ENCODE results near the gene SCAMP4. TPM values are rescaled to one million over a fixed set of nuclear protein-coding genes. Genes with fewer than 3 reads are reported as not detected.

Gene SCAMP4
- polyA plus RNA-seq, 1 of the 3 experiments (the other 2 are of a cell fraction): 30.0 TPM

DNA sequence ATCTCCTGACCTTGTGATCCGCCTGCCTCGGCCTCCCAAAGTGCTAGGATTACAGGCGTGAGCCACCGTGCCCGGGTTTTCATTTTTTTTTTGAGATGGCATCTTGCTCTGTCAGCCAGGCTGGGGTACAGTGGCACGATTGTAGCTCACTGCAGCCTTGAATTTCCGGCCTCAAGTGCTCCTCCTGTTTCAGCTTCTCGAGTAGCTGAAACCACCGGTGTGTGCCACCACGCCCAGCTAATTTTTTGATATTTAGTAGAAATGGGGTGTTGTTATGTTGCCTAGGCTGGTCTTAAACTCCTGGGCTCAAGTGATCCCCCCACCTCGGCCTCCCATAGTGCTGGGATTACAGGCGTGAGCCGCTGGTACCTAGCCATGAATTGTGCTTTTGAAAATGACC is 5.9 kb downstream of the SCAMP4 start (continued):
- TF ChIP-seq IRF3 (IDR thresholded peaks at IDR 0.05; ENCODE audit: low read depth, low read length): no peak
- TF ChIP-seq FOXM1 (IDR thresholded peaks at IDR 0.05; ENCODE audit: low read depth): no peak
- TF ChIP-seq FOSL2 (IDR thresholded peaks at IDR 0.05; ENCODE audit: borderline replicate concordance, low read depth): no peak

GRCh38 chr19:1911995-1912394 is 6.8 kb downstream of the SCAMP4 start:
- no peaks in the 10 kb centered on the region for H3K27me3 ChIP-seq (ENCODE audit: insufficient read depth)
- CTCF ChIA-PET: interaction anchor here (1.3 to 4.2 kb wide), 2 partner anchors 17 to 47 kb away, joined by 4 to 30 read pairs; no protein-coding TSS in a partner anchor
- no peaks in the 10 kb centered on the region for H3K9me3 ChIP-seq
- no peak overlapping the region for H2AFZ ChIP-seq (ENCODE audit: low read depth)
- H3K9ac ChIP-seq: no peak overlapping the region
- H3K4me2 ChIP-seq: no peak overlapping the region
- H3K36me3 ChIP-seq (replicated peaks in 1 of 2; ENCODE audit: control insufficient read depth in 1 of 2, insufficient read depth in 2 of 2, low read length in 1 of 2): peaks cover 0 to 24% of the 10 kb centered on the region in 2 experiments
- H3K4me3 ChIP-seq (ENCODE audit: low read depth in 2 of 2, low read length in 1 of 2): no peak overlapping the region
- H3K4me1 ChIP-seq (ENCODE audit: control insufficient read depth in 1 of 2, insufficient read depth in 2 of 2, low read depth in 1 of 2, low read length in 1 of 2): peaks cover 0 to 11% of the 10 kb centered on the region in 2 experiments; a peak in 1 of 4 replicates
- H3K27ac ChIP-seq (ENCODE audit: low read depth in 2 of 2, low read length in 1 of 2): no peak overlapping the region
- peaks cover 51% of the 10 kb centered on the region for H4K20me1 ChIP-seq (ENCODE audit: insufficient read depth)
- no peak for DNase-seq
- TF ChIP-seq, protein P1, sequence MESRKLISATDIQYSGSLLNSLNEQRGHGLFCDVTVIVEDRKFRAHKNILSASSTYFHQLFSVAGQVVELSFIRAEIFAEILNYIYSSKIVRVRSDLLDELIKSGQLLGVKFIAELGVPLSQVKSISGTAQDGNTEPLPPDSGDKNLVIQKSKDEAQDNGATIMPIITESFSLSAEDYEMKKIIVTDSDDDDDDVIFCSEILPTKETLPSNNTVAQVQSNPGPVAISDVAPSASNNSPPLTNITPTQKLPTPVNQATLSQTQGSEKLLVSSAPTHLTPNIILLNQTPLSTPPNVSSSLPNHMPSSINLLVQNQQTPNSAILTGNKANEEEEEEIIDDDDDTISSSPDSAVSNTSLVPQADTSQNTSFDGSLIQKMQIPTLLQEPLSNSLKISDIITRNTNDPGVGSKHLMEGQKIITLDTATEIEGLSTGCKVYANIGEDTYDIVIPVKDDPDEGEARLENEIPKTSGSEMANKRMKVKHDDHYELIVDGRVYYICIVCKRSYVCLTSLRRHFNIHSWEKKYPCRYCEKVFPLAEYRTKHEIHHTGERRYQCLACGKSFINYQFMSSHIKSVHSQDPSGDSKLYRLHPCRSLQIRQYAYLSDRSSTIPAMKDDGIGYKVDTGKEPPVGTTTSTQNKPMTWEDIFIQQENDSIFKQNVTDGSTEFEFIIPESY (IDR thresholded peaks at IDR 0.05; ENCODE audit: borderline replicate concordance, low read depth): no peak
- no peak for TF ChIP-seq NFIC (IDR thresholded peaks at IDR 0.05; ENCODE audit: borderline replicate concordance)
- no peak for TF ChIP-seq NRF1 (IDR thresholded peaks at IDR 0.05; ENCODE audit: low read depth, low read length)
- TF ChIP-seq FOXM1 (IDR thresholded peaks at IDR 0.05; ENCODE audit: low read depth): no peak
- no peak for TF ChIP-seq RFX5 (IDR thresholded peaks at IDR 0.05; ENCODE audit: low read length)
- no peak for TF ChIP-seq EP300 (IDR thresholded peaks at IDR 0.05; ENCODE audit: borderline replicate concordance in 1 of 2, low read depth in 1 of 2, low read length in 1 of 2)
- no peak for TF ChIP-seq ELF1 (IDR thresholded peaks at IDR 0.05)
- no peak for TF ChIP-seq IRF3 (IDR thresholded peaks at IDR 0.05; ENCODE audit: low read depth, low read length)
- TF ChIP-seq, protein P2, sequence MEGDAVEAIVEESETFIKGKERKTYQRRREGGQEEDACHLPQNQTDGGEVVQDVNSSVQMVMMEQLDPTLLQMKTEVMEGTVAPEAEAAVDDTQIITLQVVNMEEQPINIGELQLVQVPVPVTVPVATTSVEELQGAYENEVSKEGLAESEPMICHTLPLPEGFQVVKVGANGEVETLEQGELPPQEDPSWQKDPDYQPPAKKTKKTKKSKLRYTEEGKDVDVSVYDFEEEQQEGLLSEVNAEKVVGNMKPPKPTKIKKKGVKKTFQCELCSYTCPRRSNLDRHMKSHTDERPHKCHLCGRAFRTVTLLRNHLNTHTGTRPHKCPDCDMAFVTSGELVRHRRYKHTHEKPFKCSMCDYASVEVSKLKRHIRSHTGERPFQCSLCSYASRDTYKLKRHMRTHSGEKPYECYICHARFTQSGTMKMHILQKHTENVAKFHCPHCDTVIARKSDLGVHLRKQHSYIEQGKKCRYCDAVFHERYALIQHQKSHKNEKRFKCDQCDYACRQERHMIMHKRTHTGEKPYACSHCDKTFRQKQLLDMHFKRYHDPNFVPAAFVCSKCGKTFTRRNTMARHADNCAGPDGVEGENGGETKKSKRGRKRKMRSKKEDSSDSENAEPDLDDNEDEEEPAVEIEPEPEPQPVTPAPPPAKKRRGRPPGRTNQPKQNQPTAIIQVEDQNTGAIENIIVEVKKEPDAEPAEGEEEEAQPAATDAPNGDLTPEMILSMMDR (IDR thresholded peaks at IDR 0.05): no peak
- no peak for TF ChIP-seq TEAD4 (IDR thresholded peaks at IDR 0.05; ENCODE audit: borderline replicate concordance, insufficient read depth)
- no peak for TF ChIP-seq JUND (IDR thresholded peaks at IDR 0.05)
- no peak for TF ChIP-seq USF1 (IDR thresholded peaks at IDR 0.05; ENCODE audit: borderline replicate concordance, low read depth)
- no peak for TF ChIP-seq TAF1 (IDR thresholded peaks at IDR 0.05; ENCODE audit: borderline replicate concordance, low read depth, low read length)
- TF ChIP-seq, protein P3, sequence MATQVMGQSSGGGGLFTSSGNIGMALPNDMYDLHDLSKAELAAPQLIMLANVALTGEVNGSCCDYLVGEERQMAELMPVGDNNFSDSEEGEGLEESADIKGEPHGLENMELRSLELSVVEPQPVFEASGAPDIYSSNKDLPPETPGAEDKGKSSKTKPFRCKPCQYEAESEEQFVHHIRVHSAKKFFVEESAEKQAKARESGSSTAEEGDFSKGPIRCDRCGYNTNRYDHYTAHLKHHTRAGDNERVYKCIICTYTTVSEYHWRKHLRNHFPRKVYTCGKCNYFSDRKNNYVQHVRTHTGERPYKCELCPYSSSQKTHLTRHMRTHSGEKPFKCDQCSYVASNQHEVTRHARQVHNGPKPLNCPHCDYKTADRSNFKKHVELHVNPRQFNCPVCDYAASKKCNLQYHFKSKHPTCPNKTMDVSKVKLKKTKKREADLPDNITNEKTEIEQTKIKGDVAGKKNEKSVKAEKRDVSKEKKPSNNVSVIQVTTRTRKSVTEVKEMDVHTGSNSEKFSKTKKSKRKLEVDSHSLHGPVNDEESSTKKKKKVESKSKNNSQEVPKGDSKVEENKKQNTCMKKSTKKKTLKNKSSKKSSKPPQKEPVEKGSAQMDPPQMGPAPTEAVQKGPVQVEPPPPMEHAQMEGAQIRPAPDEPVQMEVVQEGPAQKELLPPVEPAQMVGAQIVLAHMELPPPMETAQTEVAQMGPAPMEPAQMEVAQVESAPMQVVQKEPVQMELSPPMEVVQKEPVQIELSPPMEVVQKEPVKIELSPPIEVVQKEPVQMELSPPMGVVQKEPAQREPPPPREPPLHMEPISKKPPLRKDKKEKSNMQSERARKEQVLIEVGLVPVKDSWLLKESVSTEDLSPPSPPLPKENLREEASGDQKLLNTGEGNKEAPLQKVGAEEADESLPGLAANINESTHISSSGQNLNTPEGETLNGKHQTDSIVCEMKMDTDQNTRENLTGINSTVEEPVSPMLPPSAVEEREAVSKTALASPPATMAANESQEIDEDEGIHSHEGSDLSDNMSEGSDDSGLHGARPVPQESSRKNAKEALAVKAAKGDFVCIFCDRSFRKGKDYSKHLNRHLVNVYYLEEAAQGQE (IDR thresholded peaks at IDR 0.05; ENCODE audit: low read depth, low read length): no peak
- no peak for TF ChIP-seq RXRA (IDR thresholded peaks at IDR 0.05; ENCODE audit: borderline replicate concordance, low read depth)
- WGBS (ENCODE audit: low lambda C conversion rate): 100% methylated on average over 1 of the region's 37 CpGs
- POLR2A ChIA-PET: interaction anchor here (0.6 to 0.7 kb wide), 2 partner anchors 18 to 55 kb away, joined by 3 read pairs; no protein-coding TSS in a partner anchor
- H3F3A ChIP-seq (replicated peaks; ENCODE audit: insufficient read depth): no peaks in the 10 kb centered on the region
- no peaks in the 10 kb centered on the region for H3K9me2 ChIP-seq
- peaks cover 81% of the 10 kb centered on the region for H3K79me2 ChIP-seq (ENCODE audit: insufficient read depth)
